HepG2 (cell line): Measurements from ENCODE around the gene STPG2. TPM values are rescaled to one million over a fixed set of nuclear protein-coding genes. Genes with fewer than 3 reads are reported as not detected.

ENCODE experiments used
- CBX1 ChIP-seq: IDR thresholded peaks from one replicate; pipeline ENCODE4 v1.6.1; 2016; ENCODE audit warnings: antibody characterized with exemption, low read depth
- DMAP1 ChIP-seq: IDR thresholded peaks from 2 replicates; pipeline ENCODE4 v1.6.1; 2016
- ETV6 ChIP-seq: sonication (generic); formaldehyde crosslinking; conservative IDR thresholded peaks from 2 replicates; pipeline ENCODE4 v1.4.0; 2020; ENCODE audit warnings: missing genetic modification reagents
- FOXK2 ChIP-seq: fragments of 450-650 bp; IDR thresholded peaks from 2 replicates; pipeline ENCODE4 v1.6.1; 2016
- MYC ChIP-seq: sonication (generic); formaldehyde crosslinking; IDR thresholded peaks from 2 replicates; pipeline ENCODE4 v1.9.0; 2021; ENCODE audit warnings: missing genetic modification reagents, borderline replicate concordance
- PHF20 ChIP-seq: sonication (generic); formaldehyde crosslinking; IDR thresholded peaks from 2 replicates; pipeline ENCODE4 v1.5.0; 2020; ENCODE audit warnings: mild to moderate bottlenecking, missing genetic modification reagents
- POLR2AphosphoS5 ChIP-seq: IDR thresholded peaks from 2 replicates; pipeline ENCODE4 v1.6.1; 2012; ENCODE audit warnings: low read depth, low read length
- PRPF4 ChIP-seq: fragments of 200-400 bp; formaldehyde crosslinking; IDR thresholded peaks from 2 replicates; pipeline ENCODE4 v1.6.1; 2016; ENCODE audit warnings: low read length, low read depth; ENCODE audit not compliant: poor library complexity, severe bottlenecking
- RBFOX2 ChIP-seq: fragments of 200-400 bp; formaldehyde crosslinking; IDR thresholded peaks from 2 replicates; pipeline ENCODE4 v1.6.1; 2017; ENCODE audit warnings: low read depth, mild to moderate bottlenecking, low read length
- RXRB ChIP-seq: IDR thresholded peaks from 2 replicates; pipeline ENCODE4 v1.6.1; 2016; ENCODE audit warnings: borderline replicate concordance, missing genetic modification reagents, missing compliant biosample characterization
- TAF1 ChIP-seq: sonication (generic); formaldehyde crosslinking; IDR thresholded peaks from 2 replicates; pipeline ENCODE4 v1.4.0; 2020; ENCODE audit warnings: missing genetic modification reagents
- TP53 ChIP-seq: sonication (generic); formaldehyde crosslinking; conservative IDR thresholded peaks from 2 replicates; pipeline ENCODE4 v1.4.0; 2020; ENCODE audit warnings: missing genetic modification reagents
- ZNF329 ChIP-seq: sonication (generic); formaldehyde crosslinking; IDR thresholded peaks from 2 replicates; pipeline ENCODE4 v1.9.0; 2021; ENCODE audit warnings: low read depth, mild to moderate bottlenecking, missing genetic modification reagents
- ZNF549 ChIP-seq: sonication (generic); formaldehyde crosslinking; IDR thresholded peaks from 2 replicates; pipeline ENCODE4 v1.5.0; 2020; ENCODE audit warnings: missing genetic modification reagents
- ZNF577 ChIP-seq: sonication (generic); formaldehyde crosslinking; IDR thresholded peaks from 2 replicates; pipeline ENCODE4 v1.4.0; 2020; ENCODE audit warnings: mild to moderate bottlenecking, low read depth, missing genetic modification reagents, borderline replicate concordance
- ZNF605 ChIP-seq: sonication (generic); formaldehyde crosslinking; IDR thresholded peaks from 2 replicates; pipeline ENCODE4 v1.8.0; 2022; ENCODE audit warnings: mild to moderate bottlenecking, missing genetic modification reagents
- ZNF816 ChIP-seq: sonication (generic); formaldehyde crosslinking; IDR thresholded peaks from 2 replicates; pipeline ENCODE4 v1.8.0; 2022; ENCODE audit warnings: missing genetic modification reagents, mild to moderate bottlenecking, borderline replicate concordance
- ZSCAN31 ChIP-seq: sonication (generic); formaldehyde crosslinking; IDR thresholded peaks from 2 replicates; pipeline ENCODE4 v1.5.0; 2020; ENCODE audit warnings: low read depth, mild to moderate bottlenecking, missing genetic modification reagents
- polyA plus RNA-seq, 8 experiments: library from polyadenylated mRNA; depleted of rRNA in 3 of 8; stranded (reverse) in 7 of 8; unstranded in 1 of 8; fragments of >200 nt; fragmentation: Illumina TruSeq in 4 of 8; extraction: Trizol in 4 of 8; gene quantifications; 2 replicates each; pipeline versions ENCODE4 v1.2.1 to v1.2.3, GENCODE V29; 2011 to 2016; ENCODE audit warnings: low read depth in 4 of 8, missing spikeins in 1 of 8, mixed read lengths in 1 of 8; ENCODE audit not compliant: insufficient read depth in 1 of 8
- total RNA-seq, 5 experiments: library from RNA; depleted of rRNA; stranded (reverse); fragments of >200 nt; fragmentation: Illumina TruSeq; extraction: Trizol; gene quantifications; 2 replicates each; pipeline ENCODE4 v1.2.3, GENCODE V29; 2016; ENCODE audit warnings: low read depth in 1 of 5
- TF ChIP-seq, protein P1 (sequence below): sonication (generic); formaldehyde crosslinking; IDR thresholded peaks from 2 replicates; pipeline ENCODE4 v1.4.0; 2020; ENCODE audit warnings: missing genetic modification reagents, borderline replicate concordance
- TF ChIP-seq, protein P2 (sequence below): sonication (generic); formaldehyde crosslinking; IDR thresholded peaks from 2 replicates; pipeline ENCODE4 v1.5.1; 2020; ENCODE audit warnings: mild to moderate bottlenecking, missing genetic modification reagents, borderline replicate concordance

Gene STPG2
- total and polyA plus RNA-seq, 2 of the 13 experiments (the other 11 are each of a cell fraction or from before 2014, with no cell fraction given) = 0.07 TPM; not detected in 1

DNA sequence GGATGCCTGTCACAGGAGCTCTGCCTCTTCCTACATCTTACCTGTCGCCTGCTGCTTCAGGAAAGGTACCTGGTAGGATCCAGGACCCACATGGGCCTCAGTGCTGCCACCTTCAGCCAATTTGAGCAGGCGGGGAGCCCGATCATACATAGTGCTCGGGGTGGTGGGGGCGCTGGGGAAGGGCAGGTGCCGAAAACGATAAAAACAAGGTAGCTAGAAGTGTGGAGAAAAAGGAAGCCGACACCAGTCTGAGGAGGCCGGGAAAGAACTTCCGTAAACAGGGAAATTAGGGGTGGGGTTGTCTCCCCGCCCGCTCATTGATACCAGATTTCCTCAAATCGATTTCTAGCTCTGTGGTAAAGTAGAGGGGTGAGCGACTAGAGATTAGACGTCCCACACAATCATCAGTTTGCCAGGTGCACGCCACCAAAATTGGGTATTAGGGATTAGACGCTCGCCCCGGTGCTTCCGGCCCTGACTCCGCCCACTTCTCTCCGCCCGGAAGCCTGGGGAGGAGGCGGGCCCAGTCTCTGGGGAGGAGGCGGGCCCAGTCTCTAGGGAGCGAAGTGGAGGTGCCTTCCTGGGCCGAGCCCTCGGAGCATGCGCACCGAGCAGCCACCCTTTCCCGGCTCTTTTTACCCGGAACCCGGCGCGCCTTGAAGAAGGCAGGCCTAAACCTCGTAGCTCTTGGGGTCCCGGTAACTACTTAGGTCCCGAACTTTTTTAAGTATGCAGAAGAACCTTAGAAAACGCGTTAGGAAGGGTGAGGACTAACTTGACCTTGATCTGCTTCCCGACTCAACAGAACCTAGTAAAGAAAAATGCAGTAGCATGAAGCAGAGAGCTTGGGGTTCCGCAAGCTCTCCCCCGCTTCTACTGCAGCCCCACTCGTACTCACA is at the start of gene STPG2 (continued):
- TF ChIP-seq, protein P1, sequence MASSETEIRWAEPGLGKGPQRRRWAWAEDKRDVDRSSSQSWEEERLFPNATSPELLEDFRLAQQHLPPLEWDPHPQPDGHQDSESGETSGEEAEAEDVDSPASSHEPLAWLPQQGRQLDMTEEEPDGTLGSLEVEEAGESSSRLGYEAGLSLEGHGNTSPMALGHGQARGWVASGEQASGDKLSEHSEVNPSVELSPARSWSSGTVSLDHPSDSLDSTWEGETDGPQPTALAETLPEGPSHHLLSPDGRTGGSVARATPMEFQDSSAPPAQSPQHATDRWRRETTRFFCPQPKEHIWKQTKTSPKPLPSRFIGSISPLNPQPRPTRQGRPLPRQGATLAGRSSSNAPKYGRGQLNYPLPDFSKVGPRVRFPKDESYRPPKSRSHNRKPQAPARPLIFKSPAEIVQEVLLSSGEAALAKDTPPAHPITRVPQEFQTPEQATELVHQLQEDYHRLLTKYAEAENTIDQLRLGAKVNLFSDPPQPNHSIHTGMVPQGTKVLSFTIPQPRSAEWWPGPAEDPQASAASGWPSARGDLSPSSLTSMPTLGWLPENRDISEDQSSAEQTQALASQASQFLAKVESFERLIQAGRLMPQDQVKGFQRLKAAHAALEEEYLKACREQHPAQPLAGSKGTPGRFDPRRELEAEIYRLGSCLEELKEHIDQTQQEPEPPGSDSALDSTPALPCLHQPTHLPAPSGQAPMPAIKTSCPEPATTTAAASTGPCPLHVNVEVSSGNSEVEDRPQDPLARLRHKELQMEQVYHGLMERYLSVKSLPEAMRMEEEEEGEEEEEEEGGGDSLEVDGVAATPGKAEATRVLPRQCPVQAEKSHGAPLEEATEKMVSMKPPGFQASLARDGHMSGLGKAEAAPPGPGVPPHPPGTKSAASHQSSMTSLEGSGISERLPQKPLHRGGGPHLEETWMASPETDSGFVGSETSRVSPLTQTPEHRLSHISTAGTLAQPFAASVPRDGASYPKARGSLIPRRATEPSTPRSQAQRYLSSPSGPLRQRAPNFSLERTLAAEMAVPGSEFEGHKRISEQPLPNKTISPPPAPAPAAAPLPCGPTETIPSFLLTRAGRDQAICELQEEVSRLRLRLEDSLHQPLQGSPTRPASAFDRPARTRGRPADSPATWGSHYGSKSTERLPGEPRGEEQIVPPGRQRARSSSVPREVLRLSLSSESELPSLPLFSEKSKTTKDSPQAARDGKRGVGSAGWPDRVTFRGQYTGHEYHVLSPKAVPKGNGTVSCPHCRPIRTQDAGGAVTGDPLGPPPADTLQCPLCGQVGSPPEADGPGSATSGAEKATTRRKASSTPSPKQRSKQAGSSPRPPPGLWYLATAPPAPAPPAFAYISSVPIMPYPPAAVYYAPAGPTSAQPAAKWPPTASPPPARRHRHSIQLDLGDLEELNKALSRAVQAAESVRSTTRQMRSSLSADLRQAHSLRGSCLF (CRISPR knock-in tag) = no peak
- TF ChIP-seq ZNF605 (CRISPR knock-in tag) (no peak), RBFOX2 (peak; percentile 71), MYC (CRISPR knock-in tag) (peak; percentile 27; the same call in 1 of the 2 replicates), ETV6 (CRISPR knock-in tag) (no peak; the same call in 1 of the 2 replicates), RXRB (CRISPR knock-in tag) (0 out of 2 replicates have a peak, but pooled peaks have one; percentile 14), CBX1 (peak; percentile 70), ZNF549 (CRISPR knock-in tag) (no peak), ZNF577 (CRISPR knock-in tag) (no peak), ZNF816 (CRISPR knock-in tag) (peak; percentile 77; the same call in 1 of the 2 replicates), POLR2AphosphoS5 (peak; percentile 70), TAF1 (CRISPR knock-in tag) (peak; percentile 60), ZNF329 (0 out of 2 replicates have a peak, but pooled peaks have one; percentile 30), FOXK2 (peak; percentile 57; the same call in 1 of the 2 replicates), DMAP1 (CRISPR knock-in tag) (peak; percentile 47; the same call in 1 of the 2 replicates), PRPF4 (no peak), ZSCAN31 (peak; percentile 48), TP53 (CRISPR knock-in tag) (no peak), PHF20 (CRISPR knock-in tag) (peak; percentile 67; the same call in 1 of the 2 replicates)
- TF ChIP-seq, protein P2, sequence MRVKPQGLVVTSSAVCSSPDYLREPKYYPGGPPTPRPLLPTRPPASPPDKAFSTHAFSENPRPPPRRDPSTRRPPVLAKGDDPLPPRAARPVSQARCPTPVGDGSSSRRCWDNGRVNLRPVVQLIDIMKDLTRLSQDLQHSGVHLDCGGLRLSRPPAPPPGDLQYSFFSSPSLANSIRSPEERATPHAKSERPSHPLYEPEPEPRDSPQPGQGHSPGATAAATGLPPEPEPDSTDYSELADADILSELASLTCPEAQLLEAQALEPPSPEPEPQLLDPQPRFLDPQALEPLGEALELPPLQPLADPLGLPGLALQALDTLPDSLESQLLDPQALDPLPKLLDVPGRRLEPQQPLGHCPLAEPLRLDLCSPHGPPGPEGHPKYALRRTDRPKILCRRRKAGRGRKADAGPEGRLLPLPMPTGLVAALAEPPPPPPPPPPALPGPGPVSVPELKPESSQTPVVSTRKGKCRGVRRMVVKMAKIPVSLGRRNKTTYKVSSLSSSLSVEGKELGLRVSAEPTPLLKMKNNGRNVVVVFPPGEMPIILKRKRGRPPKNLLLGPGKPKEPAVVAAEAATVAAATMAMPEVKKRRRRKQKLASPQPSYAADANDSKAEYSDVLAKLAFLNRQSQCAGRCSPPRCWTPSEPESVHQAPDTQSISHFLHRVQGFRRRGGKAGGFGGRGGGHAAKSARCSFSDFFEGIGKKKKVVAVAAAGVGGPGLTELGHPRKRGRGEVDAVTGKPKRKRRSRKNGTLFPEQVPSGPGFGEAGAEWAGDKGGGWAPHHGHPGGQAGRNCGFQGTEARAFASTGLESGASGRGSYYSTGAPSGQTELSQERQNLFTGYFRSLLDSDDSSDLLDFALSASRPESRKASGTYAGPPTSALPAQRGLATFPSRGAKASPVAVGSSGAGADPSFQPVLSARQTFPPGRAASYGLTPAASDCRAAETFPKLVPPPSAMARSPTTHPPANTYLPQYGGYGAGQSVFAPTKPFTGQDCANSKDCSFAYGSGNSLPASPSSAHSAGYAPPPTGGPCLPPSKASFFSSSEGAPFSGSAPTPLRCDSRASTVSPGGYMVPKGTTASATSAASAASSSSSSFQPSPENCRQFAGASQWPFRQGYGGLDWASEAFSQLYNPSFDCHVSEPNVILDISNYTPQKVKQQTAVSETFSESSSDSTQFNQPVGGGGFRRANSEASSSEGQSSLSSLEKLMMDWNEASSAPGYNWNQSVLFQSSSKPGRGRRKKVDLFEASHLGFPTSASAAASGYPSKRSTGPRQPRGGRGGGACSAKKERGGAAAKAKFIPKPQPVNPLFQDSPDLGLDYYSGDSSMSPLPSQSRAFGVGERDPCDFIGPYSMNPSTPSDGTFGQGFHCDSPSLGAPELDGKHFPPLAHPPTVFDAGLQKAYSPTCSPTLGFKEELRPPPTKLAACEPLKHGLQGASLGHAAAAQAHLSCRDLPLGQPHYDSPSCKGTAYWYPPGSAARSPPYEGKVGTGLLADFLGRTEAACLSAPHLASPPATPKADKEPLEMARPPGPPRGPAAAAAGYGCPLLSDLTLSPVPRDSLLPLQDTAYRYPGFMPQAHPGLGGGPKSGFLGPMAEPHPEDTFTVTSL = no peak
